ENCODE measurements around the gene ZNF500.

The ZNF500 gene

GRCh38 chr16:4700997-4701743 lies 65.8 kb downstream of the ZNF500 start:
- no peak for DNase-seq

GRCh38 chr16:4700380-4700996 lies 66.5 kb downstream of the ZNF500 start:
- no peak for DNase-seq

GRCh38 chr16:4699046-4699556 lies 67.9 kb downstream of the ZNF500 start:
- no peak for DNase-seq

- no peak for DNase-seq
Observed at GRCh38 chr16:4698321-4699045, 68.5 kb downstream of the ZNF500 start.
